MG63 (cell line): Measurements from ENCODE around the gene LGALSL. TPM values are rescaled to one million over a fixed set of nuclear protein-coding genes. Genes with fewer than 3 reads are reported as not detected.

Source experiments
- DNase-seq: peaks from one replicate; pipeline ENCODE4 v3.0.0-alpha.2; 2020
- H3K27me3 ChIP-seq: fragments of 250-450 bp; sonication (Bioruptor Pico); 2 replicates; pipeline ENCODE4 v1.5.1; 2020; ENCODE audit warnings: mild to moderate bottlenecking, moderate library complexity
- H3K36me3 ChIP-seq: fragments of 250-450 bp; sonication (Bioruptor Pico); 2 replicates; pipeline ENCODE4 v1.5.1; 2020; ENCODE audit warnings: mild to moderate bottlenecking, moderate library complexity
- H3K4me3 ChIP-seq: fragments of 250-450 bp; sonication (Bioruptor Pico); 2 replicates; pipeline ENCODE4 v1.5.1; 2020; ENCODE audit warnings: mild to moderate bottlenecking, moderate library complexity
- H3K9me3 ChIP-seq: fragments of 250-450 bp; sonication (Bioruptor Pico); 2 replicates; pipeline ENCODE4 v1.5.1; 2020; ENCODE audit warnings: mild to moderate bottlenecking, moderate library complexity
- total RNA-seq: library from RNA; depleted of rRNA; stranded (reverse); fragments of >200 nt; shearing (Covaris generic); gene quantifications from 2 replicates; pipeline ENCODE4 v1.2.3, GENCODE V29; 2014; ENCODE audit warnings: low replicate concordance; rRNA removed

Gene LGALSL
- 4.5 and 8.8 TPM in 2 replicates for total RNA-seq

GRCh38 chr2:64453770-64454385 is at the start of gene LGALSL:
Gene LGALSL (plus strand): TSS chr2:64454162. CDS start chr2:64454546, 384 bp downstream.
- H3K36me3 ChIP-seq, result peaks cover 2% of the 10 kb centered on the region; the same call in 1 of the 2 replicates
- H3K27me3 ChIP-seq, result no peaks in the 10 kb centered on the region
- H3K4me3 ChIP-seq, result peak within 1 kb of the TSS; percentile 68
- no peaks in the 10 kb centered on the region for H3K9me3 ChIP-seq
- DNase-seq, result peak; percentile 74

DNA sequence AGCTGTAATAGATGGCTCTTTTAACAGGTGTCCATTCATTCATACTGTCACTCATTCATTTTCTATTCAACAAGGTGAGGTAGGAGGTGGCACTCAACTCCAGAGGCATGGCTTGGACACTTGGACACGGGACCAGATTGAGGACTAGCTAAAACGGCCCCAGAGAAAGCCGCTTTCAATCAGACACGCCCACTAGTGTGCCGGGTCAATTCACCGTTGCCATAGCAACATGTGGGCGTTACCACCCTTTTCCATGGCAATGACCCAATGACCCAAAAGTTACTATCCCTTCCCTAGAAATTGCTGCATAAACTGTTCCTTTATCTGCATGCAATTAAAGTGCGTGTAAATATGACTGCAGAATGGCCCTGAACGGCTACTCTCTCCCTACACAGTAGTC is 49.2 kb upstream of the LGALSL start:
- Histone ChIP-seq H3K4me3 (no peak overlapping the region), H3K27me3 (no peaks in the 10 kb centered on the region), H3K9me3 (no peaks in the 10 kb centered on the region), H3K36me3 (no peaks in the 10 kb centered on the region)
- DNase-seq, result peak; percentile 14

GRCh38 chr2:64405581-64406406 is 48.2 kb upstream of the LGALSL start:
- Histone ChIP-seq H3K27me3 (no peaks in the 10 kb centered on the region), H3K4me3 (no peak overlapping the region), H3K9me3 (no peaks in the 10 kb centered on the region), H3K36me3 (no peaks in the 10 kb centered on the region)
- DNase-seq, result peak; percentile 75

- Histone ChIP-seq H3K4me3 (no peak overlapping the region), H3K27me3 (no peaks in the 10 kb centered on the region), H3K9me3 (no peaks in the 10 kb centered on the region), H3K36me3 (no peaks in the 10 kb centered on the region)
- DNase-seq, result no peak
Measured at GRCh38 chr2:64406407-64406774, 47.6 kb upstream of the LGALSL start.

DNA sequence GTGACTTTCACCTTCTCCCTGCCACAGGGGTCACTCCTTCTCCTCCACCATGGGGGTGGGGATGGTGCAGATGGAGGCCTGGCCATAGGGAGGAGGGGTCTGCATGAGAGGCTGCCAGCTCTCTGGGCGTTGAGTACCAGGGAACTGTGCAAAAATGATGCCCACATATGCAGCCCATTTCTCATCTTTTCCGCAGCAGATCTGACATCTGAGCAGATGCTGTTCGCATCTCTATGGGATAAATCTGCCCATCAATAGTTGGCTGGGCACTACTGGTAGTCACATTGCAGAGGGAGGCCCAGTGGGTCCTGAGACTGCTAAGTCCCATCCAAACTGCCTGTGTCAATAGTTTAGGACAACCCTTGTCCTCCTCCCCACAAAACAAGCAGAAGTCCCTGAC is 45.9 kb upstream of the LGALSL start:
- Histone ChIP-seq H3K36me3 (no peaks in the 10 kb centered on the region), H3K27me3 (no peaks in the 10 kb centered on the region), H3K4me3 (no peak overlapping the region), H3K9me3 (no peaks in the 10 kb centered on the region)
- no peak for DNase-seq

- Histone ChIP-seq H3K9me3 (no peaks in the 10 kb centered on the region), H3K4me3 (no peak overlapping the region), H3K36me3 (no peaks in the 10 kb centered on the region), H3K27me3 (no peaks in the 10 kb centered on the region)
- no peak for DNase-seq
Measured at GRCh38 chr2:64410671-64411070, 43.3 kb upstream of the LGALSL start.

GRCh38 chr2:64412671-64413070 is 41.3 kb upstream of the LGALSL start:
- no peaks in the 10 kb centered on the region for H3K27me3 ChIP-seq
- DNase-seq, result no peak
- H3K4me3 ChIP-seq, result no peak overlapping the region
- H3K9me3 ChIP-seq, result no peaks in the 10 kb centered on the region
- H3K36me3 ChIP-seq, result no peaks in the 10 kb centered on the region

- no peak overlapping the region for H3K4me3 ChIP-seq
- H3K27me3 ChIP-seq, result no peaks in the 10 kb centered on the region
- no peaks in the 10 kb centered on the region for H3K9me3 ChIP-seq
- no peaks in the 10 kb centered on the region for H3K36me3 ChIP-seq
- no peak for DNase-seq
Measured at GRCh38 chr2:64414736-64415435, 39.1 kb upstream of the LGALSL start.

- Histone ChIP-seq H3K9me3 (no peaks in the 10 kb centered on the region), H3K36me3 (no peaks in the 10 kb centered on the region), H3K27me3 (no peaks in the 10 kb centered on the region), H3K4me3 (no peak overlapping the region)
- no peak for DNase-seq
Measured at GRCh38 chr2:64417624-64418023, 36.3 kb upstream of the LGALSL start.

DNA sequence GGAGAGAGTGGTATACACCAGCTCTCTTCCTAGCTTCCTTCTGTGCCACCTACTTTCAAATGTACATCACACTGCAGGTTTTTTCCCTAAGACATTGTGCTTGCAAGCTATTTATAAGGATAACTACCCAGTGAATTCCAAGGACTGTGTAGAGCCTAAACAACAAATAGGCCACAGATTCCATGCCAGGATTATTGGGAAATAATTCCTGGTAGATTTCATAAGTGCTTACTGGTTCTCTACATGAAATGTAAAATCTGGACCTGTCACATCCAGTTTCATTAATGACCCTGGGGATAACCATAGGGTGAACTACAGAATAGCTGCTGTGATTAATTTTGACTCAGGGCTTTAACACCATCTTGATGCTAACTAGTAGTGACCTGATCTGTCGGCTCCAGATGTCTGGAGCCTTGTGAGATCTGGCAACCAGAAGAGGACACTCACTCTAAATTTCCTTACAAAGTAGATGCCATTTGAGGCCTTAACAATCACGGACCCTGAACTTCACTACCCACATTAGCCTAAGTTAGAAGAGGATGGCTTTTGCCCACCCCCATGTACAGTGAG is 34.3 kb upstream of the LGALSL start:
- H3K4me3 ChIP-seq, result no peak overlapping the region
- H3K36me3 ChIP-seq, result no peaks in the 10 kb centered on the region
- DNase-seq, result no peak
- H3K27me3 ChIP-seq, result no peaks in the 10 kb centered on the region
- H3K9me3 ChIP-seq, result no peaks in the 10 kb centered on the region

- Histone ChIP-seq H3K36me3 (no peaks in the 10 kb centered on the region), H3K27me3 (no peaks in the 10 kb centered on the region), H3K9me3 (no peaks in the 10 kb centered on the region), H3K4me3 (no peak overlapping the region)
- no peak for DNase-seq
Measured at GRCh38 chr2:64420677-64421076, 33.3 kb upstream of the LGALSL start.

- DNase-seq, result no peak
- Histone ChIP-seq H3K27me3 (no peaks in the 10 kb centered on the region), H3K36me3 (no peaks in the 10 kb centered on the region), H3K9me3 (no peaks in the 10 kb centered on the region), H3K4me3 (no peak overlapping the region)
Measured at GRCh38 chr2:64421201-64421600, 32.8 kb upstream of the LGALSL start.

DNA sequence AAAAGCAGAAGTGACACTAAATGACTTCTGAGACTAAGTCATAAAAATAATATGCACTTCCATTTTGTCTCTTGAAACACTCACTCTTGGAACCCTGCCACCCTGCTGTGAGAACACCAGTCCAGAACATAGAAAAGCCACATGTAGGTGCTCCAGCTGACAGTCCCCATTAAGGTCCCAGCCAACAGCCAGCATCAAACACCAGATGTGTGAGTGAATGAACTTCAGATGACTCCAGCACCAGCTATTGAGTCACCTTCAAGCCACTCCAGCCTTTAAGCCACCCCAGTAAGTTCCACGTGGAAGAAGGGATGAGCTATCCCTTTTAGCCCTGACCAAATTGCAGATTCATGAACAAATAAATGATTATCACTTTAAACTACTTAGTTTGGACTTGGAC is 31.5 kb upstream of the LGALSL start:
- Histone ChIP-seq H3K27me3 (no peaks in the 10 kb centered on the region), H3K36me3 (no peaks in the 10 kb centered on the region), H3K4me3 (no peak overlapping the region), H3K9me3 (no peaks in the 10 kb centered on the region)
- peak; percentile 16 for DNase-seq

DNA sequence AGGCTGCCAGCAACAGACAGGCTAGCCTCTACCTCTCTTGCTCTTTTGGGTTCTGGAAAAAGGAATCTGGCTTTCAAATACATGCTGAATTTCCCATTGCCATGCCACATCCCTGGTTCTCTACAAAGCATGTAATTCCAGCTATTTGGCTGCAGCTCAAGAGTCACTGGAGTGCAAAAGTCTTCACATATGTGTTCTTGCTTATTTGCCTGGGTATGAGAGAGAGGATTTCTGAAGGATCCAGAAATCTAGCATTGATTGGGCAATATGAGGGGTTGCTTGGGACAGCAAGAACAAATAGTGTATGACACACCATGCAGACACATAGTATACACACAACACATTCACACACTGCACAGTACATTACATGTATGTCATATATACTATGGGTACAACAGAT is 30.7 kb upstream of the LGALSL start:
- Histone ChIP-seq H3K4me3 (no peak overlapping the region), H3K9me3 (no peaks in the 10 kb centered on the region), H3K36me3 (no peaks in the 10 kb centered on the region), H3K27me3 (no peaks in the 10 kb centered on the region)
- no peak for DNase-seq

DNA sequence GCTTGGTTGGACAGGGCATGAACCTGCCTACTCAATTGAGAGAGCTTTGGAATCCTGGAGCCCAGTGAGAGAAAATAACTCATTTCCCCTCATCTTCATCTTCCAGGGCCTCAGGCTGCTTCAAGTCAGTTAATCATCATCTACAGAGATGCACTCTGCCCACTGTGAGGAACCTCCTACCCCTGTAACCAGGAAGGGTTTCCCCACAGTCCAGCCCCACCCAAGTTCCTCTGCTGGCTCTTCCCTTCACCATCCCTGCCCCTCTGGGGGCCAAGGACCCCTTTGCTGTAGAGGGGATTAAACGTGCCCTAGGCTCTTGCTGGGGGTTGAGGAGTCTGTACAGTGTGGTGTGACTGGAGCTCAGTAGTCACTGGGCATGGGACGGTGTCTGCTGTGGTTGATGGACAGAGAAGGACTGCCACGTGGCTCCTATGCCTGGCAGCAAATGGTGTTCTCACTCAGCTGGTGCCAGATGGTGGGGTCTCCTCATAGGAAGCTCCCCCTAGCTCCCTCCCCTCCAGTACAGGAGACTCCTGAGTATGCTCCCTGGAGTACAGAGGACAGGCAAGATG is 29.5 kb upstream of the LGALSL start:
- no peaks in the 10 kb centered on the region for H3K9me3 ChIP-seq
- H3K36me3 ChIP-seq, result no peaks in the 10 kb centered on the region
- no peak overlapping the region for H3K4me3 ChIP-seq
- H3K27me3 ChIP-seq, result no peaks in the 10 kb centered on the region
- no peak for DNase-seq

- Histone ChIP-seq H3K36me3 (no peaks in the 10 kb centered on the region), H3K27me3 (no peaks in the 10 kb centered on the region), H3K9me3 (no peaks in the 10 kb centered on the region), H3K4me3 (no peak overlapping the region)
- DNase-seq, result peak; percentile 44
Measured at GRCh38 chr2:64426183-64426952, 27.6 kb upstream of the LGALSL start.
